Raji (cell line): Measurements from ENCODE around the gene BET1L.
"Not testable (repeated sequence)": the region's sequence is repeated elsewhere in the genome, so short reads cannot be mapped to it uniquely, and the experiment has no call there.

Experiments used
- POLR2A ChIP-seq: IDR thresholded peaks from 2 replicates; pipeline ENCODE4 v1.6.1; 2011; ENCODE audit warnings: low read depth, low read length, control low read depth; ENCODE audit not compliant: insufficient read depth

Gene BET1L

GRCh38 chr11:196786-197731 is 10.1 kb downstream of the BET1L start:
- no peak for TF ChIP-seq POLR2A

- not testable (repeated sequence) for TF ChIP-seq POLR2A
These were observed 14.5 kb downstream of the BET1L start, which contains the start of gene SCGB1C1 for GRCh38 chr11:192674-193128. SCGB1C1 (plus strand) TSS chr11:193078; CDS start chr11:193100, 22 bp downstream.
